ENCODE measurements around the gene PSMB3.
"Not testable (repeated sequence)": the region's sequence is repeated elsewhere in the genome, so short reads cannot be mapped to it uniquely, and the experiment has no call there.

PSMB3 gene

GRCh38 chr17:38717139-38717745 lies 35.3 kb upstream of the PSMB3 start:
- WGBS, 2 experiments (ENCODE audit: insufficient coverage in 2 of 2) = 94 to 95% methylated on average over 7 to 11 of the region's 12 CpGs
- Histone ChIP-seq H3K9me3 (ENCODE audit: control insufficient read depth, low read length) (no peaks in the 10 kb centered on the region), H3K36me3 (ENCODE audit: control insufficient read depth, insufficient read depth, low read length) (peaks cover 44% of the 10 kb centered on the region), H3K4me1 (ENCODE audit: control insufficient read depth, insufficient read depth, low read length, poor library complexity, severe bottlenecking) (peaks cover 6% of the 10 kb centered on the region), H3K4me3 (ENCODE audit: extremely low read depth, insufficient read depth, low read length, poor library complexity, severe bottlenecking) (no peak overlapping the region), H3K27ac (ENCODE audit: low read depth, low read length, severe bottlenecking) (no peak overlapping the region)

DNA sequence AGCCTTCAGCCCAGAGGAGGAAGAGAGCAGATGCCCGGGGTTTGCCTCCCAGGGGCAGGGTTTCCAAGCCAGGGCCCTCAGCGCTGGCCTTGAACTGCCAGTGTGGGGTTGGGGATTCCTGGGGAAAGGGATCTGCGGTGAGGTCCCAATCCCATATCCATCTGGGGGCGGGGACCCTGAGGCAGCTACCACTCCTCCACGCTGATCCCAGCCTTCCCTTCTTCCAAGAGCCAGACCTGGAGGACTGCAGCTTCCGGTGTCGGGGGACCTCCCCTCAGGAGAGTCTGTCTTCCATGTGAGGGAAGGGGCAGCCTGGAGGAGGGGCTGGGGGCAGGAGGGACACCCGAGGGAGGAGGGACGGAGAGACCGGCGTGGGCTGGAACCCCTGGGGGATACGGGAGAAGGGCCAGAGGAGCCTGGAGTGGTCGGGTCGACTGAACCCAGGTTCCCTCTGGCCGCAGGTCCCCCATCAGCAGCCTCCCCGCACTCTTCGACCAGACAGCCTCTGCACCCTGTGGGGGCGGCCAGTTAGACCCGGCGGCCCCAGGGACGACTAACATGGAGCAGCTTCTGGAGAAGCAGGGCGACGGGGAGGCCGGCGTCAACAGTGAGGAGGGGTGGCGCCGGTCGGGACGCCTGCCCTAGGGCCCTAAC lies 33.1 kb upstream of the PSMB3 start:
- H3K36me3 ChIP-seq (ENCODE audit: control insufficient read depth, insufficient read depth, low read length) = peaks cover 33% of the 10 kb centered on the region
- no peak overlapping the region for H3K4me3 ChIP-seq (ENCODE audit: extremely low read depth, insufficient read depth, low read length, poor library complexity, severe bottlenecking)
- no peaks in the 10 kb centered on the region for H3K9me3 ChIP-seq (ENCODE audit: control insufficient read depth, low read length)
- 78 to 80% methylated on average over 23 to 26 of the region's 29 CpGs for WGBS, 2 experiments (ENCODE audit: insufficient coverage in 2 of 2)
- no peak overlapping the region for H3K27ac ChIP-seq (ENCODE audit: low read depth, low read length, severe bottlenecking)
- H3K4me1 ChIP-seq (ENCODE audit: control insufficient read depth, insufficient read depth, low read length, poor library complexity, severe bottlenecking) = peaks cover 6% of the 10 kb centered on the region

GRCh38 chr17:38719943-38720641 lies 32.4 kb upstream of the PSMB3 start:
- 77 to 81% methylated on average over 27 to 33 of the region's 39 CpGs for WGBS, 2 experiments (ENCODE audit: insufficient coverage in 2 of 2)
- Histone ChIP-seq H3K4me1 (ENCODE audit: control insufficient read depth, insufficient read depth, low read length, poor library complexity, severe bottlenecking) (peaks cover 6% of the 10 kb centered on the region), H3K36me3 (ENCODE audit: control insufficient read depth, insufficient read depth, low read length) (peaks cover 27% of the 10 kb centered on the region), H3K27ac (ENCODE audit: low read depth, low read length, severe bottlenecking) (no peak overlapping the region), H3K4me3 (ENCODE audit: extremely low read depth, insufficient read depth, low read length, poor library complexity, severe bottlenecking) (no peak overlapping the region), H3K9me3 (ENCODE audit: control insufficient read depth, low read length) (no peaks in the 10 kb centered on the region)

DNA sequence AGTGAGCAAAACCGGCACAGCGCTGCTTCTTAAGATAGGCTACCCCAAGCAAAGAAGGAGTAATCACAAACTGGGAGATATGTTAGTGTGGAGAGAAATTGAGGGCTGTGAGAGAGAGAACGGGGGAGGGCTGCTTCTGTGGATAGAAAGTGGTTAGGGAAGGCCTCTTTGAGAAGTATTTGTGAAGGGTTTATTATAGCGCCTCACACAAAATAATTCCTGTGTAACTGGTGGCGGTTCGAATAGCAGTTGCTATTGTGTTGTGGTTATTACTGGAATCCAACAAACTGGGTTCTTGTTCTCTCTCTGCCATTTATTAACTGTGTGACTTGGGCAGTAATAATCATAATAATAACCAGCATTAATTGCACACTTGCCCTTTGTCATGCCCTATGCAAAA lies 31.6 kb upstream of the PSMB3 start:
- no peaks in the 10 kb centered on the region for H3K9me3 ChIP-seq (ENCODE audit: control insufficient read depth, low read length)

GRCh38 chr17:38721802-38722201 lies 30.7 kb upstream of the PSMB3 start:
- no peak overlapping the region for H3K4me3 ChIP-seq (ENCODE audit: extremely low read depth, insufficient read depth, low read length, poor library complexity, severe bottlenecking)
- 96% methylated on average over 8 of the region's 16 CpGs; no CpG with 5 or more reads in 1 of the 2 experiments for WGBS, 2 experiments (ENCODE audit: insufficient coverage in 2 of 2)
- H3K36me3 ChIP-seq (ENCODE audit: control insufficient read depth, insufficient read depth, low read length) = peaks cover 15% of the 10 kb centered on the region
- H3K9me3 ChIP-seq (ENCODE audit: control insufficient read depth, low read length) = no peaks in the 10 kb centered on the region
- peaks cover 6% of the 10 kb centered on the region for H3K4me1 ChIP-seq (ENCODE audit: control insufficient read depth, insufficient read depth, low read length, poor library complexity, severe bottlenecking)
- no peak overlapping the region for H3K27ac ChIP-seq (ENCODE audit: low read depth, low read length, severe bottlenecking)

More for the DNA sequence above, 31.6 kb upstream of the PSMB3 start:
- Histone ChIP-seq H3K4me3 (ENCODE audit: extremely low read depth, insufficient read depth, low read length, poor library complexity, severe bottlenecking) (no peak overlapping the region), H3K36me3 (ENCODE audit: control insufficient read depth, insufficient read depth, low read length) (peaks cover 22% of the 10 kb centered on the region), H3K4me1 (ENCODE audit: control insufficient read depth, insufficient read depth, low read length, poor library complexity, severe bottlenecking) (peaks cover 6% of the 10 kb centered on the region), H3K27ac (ENCODE audit: low read depth, low read length, severe bottlenecking) (no peak overlapping the region)
- WGBS, 2 experiments (ENCODE audit: insufficient coverage in 2 of 2) = 95 to 100% methylated on average over 4 to 6 of the region's 6 CpGs

GRCh38 chr17:38724337-38724988 lies 28.1 kb upstream of the PSMB3 start:
- H3K36me3 ChIP-seq (ENCODE audit: control insufficient read depth, insufficient read depth, low read length) = peaks cover 7% of the 10 kb centered on the region
- no peaks in the 10 kb centered on the region for H3K9me3 ChIP-seq (ENCODE audit: control insufficient read depth, low read length)
- no peak overlapping the region for H3K27ac ChIP-seq (ENCODE audit: low read depth, low read length, severe bottlenecking)
- 93 to 95% methylated on average over 6 to 14 of the region's 16 CpGs for WGBS, 2 experiments (ENCODE audit: insufficient coverage in 2 of 2)
- H3K4me1 ChIP-seq (ENCODE audit: control insufficient read depth, insufficient read depth, low read length, poor library complexity, severe bottlenecking) = peaks cover 8% of the 10 kb centered on the region
- H3K4me3 ChIP-seq (ENCODE audit: extremely low read depth, insufficient read depth, low read length, poor library complexity, severe bottlenecking) = no peak overlapping the region

DNA sequence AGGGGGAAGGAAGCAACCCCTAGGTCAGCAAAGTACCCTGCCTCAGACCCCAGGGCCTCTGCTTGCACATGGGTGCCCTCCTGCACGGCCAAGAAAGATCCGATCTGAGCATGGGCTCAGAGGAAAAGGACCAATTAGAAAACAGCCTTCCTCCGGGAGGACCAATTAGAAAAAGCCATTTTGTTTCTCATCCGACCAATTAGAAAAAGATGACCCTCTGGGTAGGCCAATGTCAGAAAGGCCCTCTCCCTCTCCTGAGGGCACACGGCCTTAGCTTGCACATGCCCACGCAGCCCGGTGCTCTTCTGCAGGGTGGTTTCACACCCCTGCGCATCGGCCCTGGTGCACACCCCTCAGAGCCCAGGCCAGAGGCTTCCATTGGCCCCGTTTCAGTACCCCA lies 27.5 kb upstream of the PSMB3 start:
- H3K4me3 ChIP-seq (ENCODE audit: extremely low read depth, insufficient read depth, low read length, poor library complexity, severe bottlenecking) = no peak overlapping the region
- no peaks in the 10 kb centered on the region for H3K9me3 ChIP-seq (ENCODE audit: control insufficient read depth, low read length)
- H3K4me1 ChIP-seq (ENCODE audit: control insufficient read depth, insufficient read depth, low read length, poor library complexity, severe bottlenecking) = peaks cover 8% of the 10 kb centered on the region
- 86 to 90% methylated on average over 7 to 10 of the region's 10 CpGs for WGBS, 2 experiments (ENCODE audit: insufficient coverage in 2 of 2)
- peaks cover 7% of the 10 kb centered on the region for H3K36me3 ChIP-seq (ENCODE audit: control insufficient read depth, insufficient read depth, low read length)
- no peak overlapping the region for H3K27ac ChIP-seq (ENCODE audit: low read depth, low read length, severe bottlenecking)

DNA sequence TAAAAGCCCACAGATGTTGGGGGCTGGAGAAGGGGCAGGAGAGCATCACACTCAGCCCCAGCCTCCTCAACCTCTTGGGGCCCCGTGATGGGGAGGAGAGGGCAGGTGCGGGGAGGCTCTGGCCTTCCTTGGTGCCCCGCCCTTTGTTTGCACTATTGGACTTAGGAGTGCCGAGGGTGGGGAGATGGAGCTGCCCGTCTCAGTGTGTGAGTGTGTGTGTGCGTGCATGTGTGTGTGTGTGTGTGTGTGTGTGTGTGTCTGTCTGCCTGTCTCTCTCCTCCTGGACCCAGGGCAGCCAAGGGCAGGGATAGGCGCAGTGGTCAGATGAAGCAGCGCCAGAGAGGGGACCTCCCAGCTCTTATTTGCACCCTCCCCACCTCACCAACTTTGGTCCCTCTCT lies 26.4 kb upstream of the PSMB3 start:
- H3K9me3 ChIP-seq (ENCODE audit: control insufficient read depth, low read length); H3K4me3 ChIP-seq (ENCODE audit: extremely low read depth, insufficient read depth, low read length, poor library complexity, severe bottlenecking); H3K27ac ChIP-seq (ENCODE audit: low read depth, low read length, severe bottlenecking); H3K36me3 ChIP-seq (ENCODE audit: control insufficient read depth, insufficient read depth, low read length): not testable (repeated sequence)
- H3K4me1 ChIP-seq (ENCODE audit: control insufficient read depth, insufficient read depth, low read length, poor library complexity, severe bottlenecking) = peaks cover 12% of the 10 kb centered on the region
- 80 to 100% methylated on average over 1 to 5 of the region's 8 CpGs for WGBS, 2 experiments (ENCODE audit: insufficient coverage in 2 of 2)

GRCh38 chr17:38727736-38728135 lies 24.8 kb upstream of the PSMB3 start:
- Histone ChIP-seq H3K4me3 (ENCODE audit: extremely low read depth, insufficient read depth, low read length, poor library complexity, severe bottlenecking) (no peak overlapping the region), H3K27ac (ENCODE audit: low read depth, low read length, severe bottlenecking) (no peak overlapping the region), H3K36me3 (ENCODE audit: control insufficient read depth, insufficient read depth, low read length) (peaks cover 10% of the 10 kb centered on the region), H3K9me3 (ENCODE audit: control insufficient read depth, low read length) (no peaks in the 10 kb centered on the region), H3K4me1 (ENCODE audit: control insufficient read depth, insufficient read depth, low read length, poor library complexity, severe bottlenecking) (peaks cover 16% of the 10 kb centered on the region)
- WGBS, 2 experiments (ENCODE audit: insufficient coverage in 2 of 2) = 100% methylated on average over 1 to 4 of the region's 5 CpGs

GRCh38 chr17:38728290-38728831 lies 24.2 kb upstream of the PSMB3 start:
- Histone ChIP-seq H3K27ac (ENCODE audit: low read depth, low read length, severe bottlenecking) (no peak overlapping the region), H3K9me3 (ENCODE audit: control insufficient read depth, low read length) (no peaks in the 10 kb centered on the region), H3K36me3 (ENCODE audit: control insufficient read depth, insufficient read depth, low read length) (peaks cover 16% of the 10 kb centered on the region), H3K4me3 (ENCODE audit: extremely low read depth, insufficient read depth, low read length, poor library complexity, severe bottlenecking) (no peak overlapping the region), H3K4me1 (ENCODE audit: control insufficient read depth, insufficient read depth, low read length, poor library complexity, severe bottlenecking) (peaks cover 16% of the 10 kb centered on the region)
- 83 to 94% methylated on average over 5 to 8 of the region's 8 CpGs for WGBS, 2 experiments (ENCODE audit: insufficient coverage in 2 of 2)
